AG09309 (cell line): Measurements from ENCODE around the gene RPL41.
A peak's percentile ranks its signal among the peaks of the same experiment; 100 is the strongest.
"Not testable (repeated sequence)": the region's sequence is repeated elsewhere in the genome, so short reads cannot be mapped to it uniquely, and the experiment has no call there.

Source experiments
- DNase-seq: peaks from one replicate; pipeline ENCODE4 v3.0.0-alpha.2; 2010; ENCODE audit warnings: low read depth
- H3K4me3 ChIP-seq: 2 replicates; pipeline ENCODE4 v1.5.1; 2011; ENCODE audit warnings: mild to moderate bottlenecking, low read depth, low read length, moderate library complexity; ENCODE audit not compliant: control insufficient read depth
- TF ChIP-seq, protein P1 (sequence below): IDR thresholded peaks from 2 replicates; pipeline ENCODE4 v1.5.1; 2011; ENCODE audit warnings: mild to moderate bottlenecking, low read depth, low read length, inconsistent platforms; ENCODE audit not compliant: insufficient read depth, control insufficient read depth; ENCODE audit errors: missing control alignments

Gene RPL41

DNA sequence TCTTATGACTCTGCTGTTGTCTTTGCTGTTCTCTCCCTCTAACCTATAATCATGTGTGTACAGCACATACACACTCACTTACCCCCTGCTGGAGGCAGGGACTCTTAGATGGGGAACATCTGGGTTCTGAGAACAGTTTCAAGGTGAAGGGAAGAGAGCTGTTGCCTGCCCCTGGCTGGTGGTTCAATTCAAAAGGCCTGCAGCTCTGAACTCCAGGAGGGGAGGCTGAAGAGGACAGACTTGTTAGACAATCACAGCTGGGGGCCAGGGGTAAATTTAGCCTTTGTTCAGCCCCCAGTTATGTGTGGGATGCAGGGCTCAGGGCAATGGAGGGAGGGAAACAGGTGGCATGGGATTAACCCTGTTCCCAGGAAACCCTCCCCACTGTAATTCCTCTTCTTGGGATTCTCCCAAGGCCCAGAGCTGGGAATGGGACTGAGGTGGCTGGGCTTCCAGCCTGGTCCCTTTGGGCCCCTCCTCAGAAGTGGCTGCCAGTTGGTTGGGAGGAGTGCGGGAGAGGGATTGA, 37.9 kb downstream of the RPL41 start:
- no peak for DNase-seq
- no peak overlapping the region for H3K4me3 ChIP-seq
- TF ChIP-seq, protein P1, sequence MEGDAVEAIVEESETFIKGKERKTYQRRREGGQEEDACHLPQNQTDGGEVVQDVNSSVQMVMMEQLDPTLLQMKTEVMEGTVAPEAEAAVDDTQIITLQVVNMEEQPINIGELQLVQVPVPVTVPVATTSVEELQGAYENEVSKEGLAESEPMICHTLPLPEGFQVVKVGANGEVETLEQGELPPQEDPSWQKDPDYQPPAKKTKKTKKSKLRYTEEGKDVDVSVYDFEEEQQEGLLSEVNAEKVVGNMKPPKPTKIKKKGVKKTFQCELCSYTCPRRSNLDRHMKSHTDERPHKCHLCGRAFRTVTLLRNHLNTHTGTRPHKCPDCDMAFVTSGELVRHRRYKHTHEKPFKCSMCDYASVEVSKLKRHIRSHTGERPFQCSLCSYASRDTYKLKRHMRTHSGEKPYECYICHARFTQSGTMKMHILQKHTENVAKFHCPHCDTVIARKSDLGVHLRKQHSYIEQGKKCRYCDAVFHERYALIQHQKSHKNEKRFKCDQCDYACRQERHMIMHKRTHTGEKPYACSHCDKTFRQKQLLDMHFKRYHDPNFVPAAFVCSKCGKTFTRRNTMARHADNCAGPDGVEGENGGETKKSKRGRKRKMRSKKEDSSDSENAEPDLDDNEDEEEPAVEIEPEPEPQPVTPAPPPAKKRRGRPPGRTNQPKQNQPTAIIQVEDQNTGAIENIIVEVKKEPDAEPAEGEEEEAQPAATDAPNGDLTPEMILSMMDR = no peak

DNA sequence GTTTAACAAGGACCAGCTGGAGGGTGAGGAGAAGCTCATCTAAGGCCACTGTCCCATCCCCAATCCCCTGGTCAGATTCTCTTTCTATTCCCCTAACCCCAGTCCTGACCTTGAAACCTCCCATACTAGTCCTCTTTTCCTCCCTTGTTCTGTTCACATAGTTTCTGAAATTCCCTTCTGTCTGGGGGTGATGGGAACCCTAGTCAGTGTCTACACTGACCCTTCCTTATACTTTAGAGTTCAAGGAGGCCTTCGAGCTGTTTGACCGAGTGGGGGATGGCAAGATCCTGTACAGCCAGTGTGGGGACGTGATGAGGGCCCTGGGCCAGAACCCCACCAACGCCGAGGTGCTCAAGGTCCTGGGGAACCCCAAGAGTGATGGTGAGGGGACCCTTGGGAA, 38.4 kb downstream of the RPL41 start:
- TF ChIP-seq, protein P1 = no peak
- DNase-seq = no peak
- H3K4me3 ChIP-seq = no peak overlapping the region

DNA sequence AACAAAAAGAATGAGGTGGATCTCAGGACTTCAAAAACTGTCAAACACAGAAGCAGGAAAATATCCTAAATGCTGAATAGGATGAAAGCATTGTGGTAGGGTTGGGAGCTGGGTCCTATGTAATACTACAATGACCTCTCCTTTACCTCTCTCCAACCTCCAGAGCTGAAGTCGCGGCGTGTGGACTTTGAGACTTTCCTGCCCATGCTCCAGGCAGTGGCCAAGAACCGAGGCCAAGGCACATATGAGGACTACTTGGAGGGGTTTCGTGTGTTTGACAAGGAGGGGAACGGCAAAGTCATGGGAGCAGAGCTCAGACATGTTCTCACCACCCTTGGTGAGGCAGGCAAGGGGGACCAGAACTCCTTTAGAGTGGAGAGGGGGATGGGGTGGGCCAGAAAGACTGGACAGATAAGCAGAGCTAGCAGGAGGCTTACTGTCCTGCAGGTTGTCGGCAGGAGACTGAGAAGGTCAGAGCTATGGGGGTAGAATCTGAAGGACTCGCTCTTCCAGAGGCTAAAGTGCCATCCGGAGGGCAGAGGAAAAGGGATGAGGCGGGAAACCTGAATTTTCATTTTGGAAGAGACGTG, 38.9 kb downstream of the RPL41 start:
- TF ChIP-seq, protein P1 = no peak
- no peak for DNase-seq
- no peak overlapping the region for H3K4me3 ChIP-seq

DNA sequence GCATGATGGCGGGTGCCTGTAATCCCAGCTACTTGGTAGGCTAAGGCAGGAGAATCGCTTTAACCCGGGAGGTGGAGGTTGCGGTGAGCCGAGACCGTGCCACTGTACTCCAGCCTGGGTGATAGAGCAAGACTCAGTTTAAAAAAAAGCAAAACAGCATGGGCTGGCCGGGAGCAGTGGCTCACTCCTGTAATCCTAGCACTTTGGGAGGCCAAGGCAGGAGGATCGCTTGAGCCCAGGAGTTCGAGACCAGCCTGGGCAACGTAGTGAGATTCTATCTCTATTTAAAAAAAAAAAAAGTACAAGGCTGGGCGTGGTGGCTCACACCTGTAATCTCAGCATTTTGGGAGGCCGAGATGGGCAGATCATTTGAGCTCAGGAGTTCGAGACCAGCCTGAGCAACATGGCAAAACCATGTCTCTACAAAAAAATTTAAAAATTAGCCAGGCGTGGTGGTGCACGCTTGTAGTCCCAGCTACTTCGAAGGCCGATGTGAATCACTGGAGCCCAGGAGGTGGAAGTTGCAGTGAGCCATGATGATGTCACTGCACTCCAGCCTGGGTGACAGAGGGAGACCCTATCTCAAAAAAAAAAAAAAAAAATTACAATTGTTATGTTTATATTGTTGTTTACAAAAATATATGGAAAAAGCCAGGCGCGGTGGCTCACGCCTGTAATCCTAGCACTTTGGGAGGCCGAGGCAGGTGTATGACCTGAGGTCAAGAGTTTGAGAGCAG, 40.2 kb downstream of the RPL41 start:
- DNase-seq = not testable (repeated sequence)
- peak overlapping the region; percentile 62; the same call in 1 of the 2 replicates for H3K4me3 ChIP-seq

DNA sequence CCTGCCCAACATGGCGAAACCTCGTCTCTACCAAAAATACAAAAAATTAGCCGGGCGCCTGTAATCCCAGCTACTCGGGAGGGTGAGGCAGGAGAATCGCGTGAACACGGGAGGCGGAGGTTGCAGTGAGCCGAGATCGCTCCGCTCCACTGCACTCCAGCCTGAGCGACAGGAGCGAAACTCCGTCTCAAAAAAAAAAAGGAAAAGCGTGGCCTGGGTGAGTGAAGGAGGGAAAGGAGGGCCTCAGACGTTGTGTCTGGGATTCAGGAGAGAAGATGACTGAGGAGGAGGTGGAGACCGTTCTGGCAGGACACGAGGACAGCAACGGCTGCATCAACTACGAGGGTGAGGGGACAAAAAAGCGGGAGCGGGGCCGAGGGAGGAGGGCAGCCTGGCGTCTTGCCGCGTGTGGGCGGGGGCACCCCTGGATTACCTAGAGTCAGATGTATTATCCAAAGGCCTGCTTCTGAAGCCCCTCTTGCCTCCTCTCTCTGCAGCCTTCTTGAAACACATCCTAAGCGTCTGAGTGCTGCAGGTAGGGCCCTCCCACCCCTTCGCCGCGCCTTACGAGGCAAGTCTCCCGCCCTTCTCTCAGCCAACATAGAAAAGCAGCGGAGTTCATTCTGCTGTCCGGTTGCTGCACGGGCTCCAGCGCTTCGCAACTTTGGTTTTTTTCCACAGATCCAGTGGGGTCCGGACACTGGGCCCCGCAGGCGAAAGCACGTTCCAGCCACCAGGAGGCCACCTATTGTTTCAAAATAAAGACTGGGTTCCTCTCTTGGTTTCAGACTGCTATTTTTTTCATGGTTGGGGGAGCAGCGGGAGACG, 41.0 kb downstream of the RPL41 start:
- TF ChIP-seq, protein P1 = peak; percentile 70
- DNase-seq = peak; percentile 46
- H3K4me3 ChIP-seq = peak overlapping the region; percentile 62

DNA sequence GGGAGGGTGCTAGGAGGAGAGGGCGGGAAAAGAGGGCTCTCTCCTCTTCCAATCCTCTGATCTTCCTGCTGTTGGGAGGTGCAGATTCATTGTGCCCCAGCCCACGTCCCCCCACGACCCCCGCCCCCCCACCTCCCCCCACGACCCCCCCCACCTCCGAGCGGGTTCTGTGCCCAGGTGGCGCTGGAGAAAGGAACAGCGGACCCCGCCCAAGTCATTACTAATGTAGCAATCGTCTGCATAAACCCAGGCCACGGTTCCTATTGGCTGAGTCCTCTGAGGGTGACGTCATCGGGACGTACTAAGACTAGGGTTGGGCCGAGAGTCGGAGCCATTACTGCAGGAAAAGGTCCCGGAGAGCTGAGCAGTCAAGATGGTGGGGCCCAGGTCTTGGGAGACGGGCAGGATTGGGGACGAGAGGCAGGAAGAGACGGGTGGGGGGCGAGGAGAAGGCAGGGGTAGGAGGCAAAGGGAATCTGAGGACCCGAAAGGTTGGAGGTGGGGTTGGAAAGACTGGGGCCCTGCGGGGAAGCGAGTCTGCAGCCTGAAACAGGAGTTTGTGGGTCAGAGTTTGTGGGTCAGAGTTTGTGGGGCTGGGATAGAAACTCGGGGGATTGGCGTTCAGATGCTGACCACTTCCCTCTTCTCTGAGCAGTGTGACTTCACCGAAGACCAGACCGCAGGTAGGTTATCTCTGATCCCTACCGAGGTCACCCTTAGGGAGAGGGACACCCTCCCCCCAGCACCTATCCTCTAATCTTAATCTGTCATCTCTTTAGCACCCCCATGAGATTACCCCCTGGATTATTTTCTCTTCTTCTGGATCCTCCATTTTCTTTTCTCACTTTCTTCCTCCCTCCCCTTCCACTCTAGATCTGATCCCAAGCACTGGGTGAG, 41.8 kb downstream of the RPL41 start, which contains the start of gene MYL6:
Gene MYL6, plus strand, starts transcription at position 331 of the 897 bp plus-strand sequence. Its CDS starts 43 bp downstream, at position 374.
- DNase-seq = peak; percentile 95
- H3K4me3 ChIP-seq = peak within 1 kb of the TSS; percentile 62
- TF ChIP-seq, protein P1 = no peak
